GM19023 (cell line): Measurements from ENCODE around the gene ZACN.

Experiments
- ATAC-seq: cut with Tn5 transposase; IDR thresholded peaks from one replicate; pipeline ENCODE4 v1.9.1; 2021; ENCODE audit warnings: mild to moderate bottlenecking, moderate library complexity; ENCODE audit not compliant: unreplicated experiment

The ZACN gene

DNA sequence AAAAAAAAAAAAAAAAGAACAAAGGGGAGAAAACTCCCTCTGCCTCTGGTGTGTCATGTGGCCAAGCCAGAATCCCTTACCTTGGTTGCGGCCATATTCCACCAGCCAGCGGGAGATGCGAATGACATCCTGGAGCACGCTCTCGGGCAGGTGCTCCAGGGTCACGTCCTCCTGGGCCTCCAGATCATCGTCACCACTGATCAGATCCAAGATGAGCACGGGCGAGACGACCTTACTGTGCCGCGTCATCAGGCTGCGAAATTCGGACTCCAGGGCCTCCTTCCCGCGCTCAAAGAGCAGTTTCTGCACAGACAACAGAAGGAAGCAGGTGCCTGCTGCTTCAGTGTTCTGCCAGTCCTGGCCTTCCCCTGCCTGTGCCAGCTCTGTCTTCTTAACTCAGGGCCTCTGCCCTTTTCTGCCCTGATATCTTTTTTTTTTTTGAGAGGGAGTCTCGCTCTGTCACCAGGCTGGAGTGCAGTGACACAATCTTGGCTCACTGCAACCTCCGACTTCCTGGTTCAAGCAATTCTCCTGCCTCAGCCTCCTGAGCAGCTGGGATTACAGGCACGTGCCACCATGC lies 18.8 kb downstream of the ZACN start:
- no peak for ATAC-seq

DNA sequence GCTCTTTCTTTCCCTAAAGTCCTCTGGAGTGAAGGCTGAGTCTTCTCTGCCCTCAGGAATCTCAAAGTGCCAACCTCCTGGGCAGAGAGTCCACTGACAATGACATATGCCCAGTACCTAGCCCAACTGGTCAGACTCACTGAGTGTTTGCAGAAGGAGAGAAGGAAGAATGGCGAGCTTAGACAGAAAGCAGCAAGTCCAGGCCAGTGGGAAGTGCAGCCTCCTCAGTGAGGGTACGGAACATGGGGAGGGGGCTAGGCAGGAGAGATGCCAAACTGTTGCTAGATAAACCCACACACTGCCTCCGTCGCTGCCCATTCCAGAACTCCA lies 23.9 kb downstream of the ZACN start:
- no peak for ATAC-seq

DNA sequence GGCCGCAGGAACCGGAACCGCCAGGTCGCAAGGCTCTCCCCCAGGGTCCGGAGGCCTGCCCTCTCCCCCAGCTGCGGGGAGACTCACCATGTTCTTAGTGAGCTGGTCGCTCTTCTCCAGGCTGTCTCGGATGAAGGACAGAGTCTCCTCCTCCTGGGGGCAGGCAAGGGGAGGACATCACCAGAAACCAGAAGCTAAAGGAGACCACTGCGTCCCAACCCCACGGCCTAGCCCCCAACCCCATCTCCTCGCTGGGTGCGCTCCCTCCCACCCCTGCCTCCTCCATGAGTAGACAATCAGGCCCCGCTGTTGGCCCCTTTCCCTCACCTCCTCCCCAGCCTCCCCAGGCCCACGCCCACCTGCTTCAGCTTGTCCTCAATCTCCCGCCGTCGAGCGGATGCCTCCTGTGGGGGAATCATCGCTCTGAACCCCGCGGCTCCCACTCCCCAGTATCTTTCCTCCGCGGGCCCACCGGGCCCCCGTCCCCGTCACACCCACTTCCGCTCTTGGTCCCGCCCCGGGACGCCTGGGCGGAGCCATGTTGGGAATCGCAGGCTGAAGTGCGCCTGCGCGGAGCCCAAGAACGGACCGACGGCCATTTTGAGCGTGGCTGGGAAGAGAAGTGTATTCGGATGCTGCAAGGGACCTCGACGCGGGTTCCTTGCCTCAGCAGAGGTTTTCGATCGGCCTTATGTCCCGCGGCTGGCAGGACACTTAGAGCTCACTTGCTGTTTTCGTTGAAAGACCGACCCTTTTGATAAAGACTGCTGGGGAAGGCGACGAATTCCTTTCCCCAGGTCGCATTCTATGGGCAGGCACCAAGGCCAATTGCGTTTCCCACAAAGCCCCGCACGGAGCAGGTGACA lies 24.5 kb downstream of the ZACN start, which contains the start of gene EXOC7:
EXOC7 (minus strand) TSS at position 514 of the 866 bp plus-strand sequence; CDS start at position 419, 95 bp downstream.
- peak; percentile 74 for ATAC-seq

- ATAC-seq, result no peak
Observed at GRCh38 chr17:76104140-76104895, 25.3 kb downstream of the ZACN start.

DNA sequence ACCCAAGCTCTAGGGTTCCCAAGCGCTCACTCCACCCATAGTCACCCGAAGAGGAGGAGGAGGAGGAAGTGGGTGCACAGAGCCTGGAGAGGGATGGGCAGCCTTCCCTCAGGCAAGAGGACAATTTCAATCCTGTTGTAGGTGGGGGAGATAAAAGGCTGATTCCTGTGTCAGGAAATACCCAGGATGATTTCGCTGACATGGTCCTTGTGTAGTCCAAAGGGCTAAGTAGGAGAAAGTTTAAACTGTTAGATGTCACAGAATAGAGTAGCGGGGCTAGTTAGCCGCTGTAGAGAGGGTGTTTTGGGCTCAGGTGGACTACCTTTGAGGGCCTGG lies 25.9 kb downstream of the ZACN start:
- ATAC-seq, result no peak

GRCh38 chr17:76106703-76107102 lies 27.7 kb downstream of the ZACN start:
- ATAC-seq, result no peak

DNA sequence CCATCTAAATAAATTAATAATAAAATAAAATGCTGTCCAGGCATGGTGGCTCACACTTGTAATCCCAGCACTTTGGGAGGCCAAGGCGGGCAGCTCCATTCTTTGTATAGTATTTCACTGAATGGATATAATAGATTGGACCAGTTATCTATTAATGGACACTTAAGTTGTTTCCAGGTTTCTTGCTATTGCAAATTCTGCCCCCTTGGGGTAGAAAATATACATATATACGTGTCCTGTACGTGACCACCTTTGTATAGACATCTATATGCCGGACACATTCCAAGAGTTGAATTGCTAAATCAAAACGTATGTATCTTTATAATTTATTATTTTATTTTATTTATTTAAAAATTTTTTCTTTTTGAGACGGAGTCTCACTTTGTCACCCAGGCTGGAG lies 28.5 kb downstream of the ZACN start:
- no peak for ATAC-seq

GRCh38 chr17:76111956-76112355 lies 33.0 kb downstream of the ZACN start:
- no peak for ATAC-seq

DNA sequence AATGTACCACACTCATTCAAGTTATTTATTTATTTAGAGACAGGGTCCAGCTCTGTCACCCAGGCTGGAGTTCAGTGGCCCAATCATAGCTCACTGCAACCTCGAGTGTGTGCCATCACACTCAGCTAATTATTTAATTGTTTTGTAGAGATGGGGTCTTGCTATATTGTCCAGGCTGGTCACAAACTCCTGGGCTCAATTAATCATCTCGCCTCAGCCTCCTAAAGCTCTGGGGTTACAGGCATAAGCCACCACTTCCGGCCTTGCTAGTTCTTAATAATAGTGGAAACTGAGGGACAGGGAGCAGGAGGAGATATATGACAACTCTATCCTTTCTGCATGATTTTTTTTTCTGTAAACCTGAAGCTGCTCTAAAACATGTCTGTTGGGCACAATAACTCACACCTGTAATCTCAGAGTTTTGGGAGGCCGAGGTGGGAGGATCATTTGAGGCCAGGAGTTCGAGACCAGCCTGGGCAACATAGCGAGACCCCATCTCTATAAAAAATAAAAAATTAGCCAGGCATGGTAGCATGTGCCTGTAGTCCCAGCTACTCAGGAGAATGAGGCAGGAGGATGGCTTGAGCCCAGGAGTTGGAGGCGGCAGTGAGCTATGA lies 36.3 kb downstream of the ZACN start:
- ATAC-seq, result no peak

- ATAC-seq, result no peak
Observed at GRCh38 chr17:76119409-76120371, 40.7 kb downstream of the ZACN start.

DNA sequence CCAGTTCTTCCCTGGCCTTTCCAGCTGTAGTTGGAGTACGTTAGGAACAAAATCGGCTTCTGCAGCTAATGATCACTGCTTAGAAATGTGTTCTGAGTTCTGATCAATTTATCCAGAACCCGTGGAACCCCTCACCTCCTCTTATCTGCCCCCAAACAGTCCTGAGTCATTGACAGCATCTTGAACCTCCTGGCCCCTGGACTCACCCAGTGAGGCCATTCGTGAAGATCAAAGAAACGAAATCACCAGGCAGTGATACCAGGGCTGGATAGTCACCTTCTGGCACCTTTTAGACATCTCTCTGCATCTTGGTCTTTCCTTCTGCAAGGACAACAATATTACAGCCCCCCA lies 41.7 kb downstream of the ZACN start:
- ATAC-seq, result no peak

DNA sequence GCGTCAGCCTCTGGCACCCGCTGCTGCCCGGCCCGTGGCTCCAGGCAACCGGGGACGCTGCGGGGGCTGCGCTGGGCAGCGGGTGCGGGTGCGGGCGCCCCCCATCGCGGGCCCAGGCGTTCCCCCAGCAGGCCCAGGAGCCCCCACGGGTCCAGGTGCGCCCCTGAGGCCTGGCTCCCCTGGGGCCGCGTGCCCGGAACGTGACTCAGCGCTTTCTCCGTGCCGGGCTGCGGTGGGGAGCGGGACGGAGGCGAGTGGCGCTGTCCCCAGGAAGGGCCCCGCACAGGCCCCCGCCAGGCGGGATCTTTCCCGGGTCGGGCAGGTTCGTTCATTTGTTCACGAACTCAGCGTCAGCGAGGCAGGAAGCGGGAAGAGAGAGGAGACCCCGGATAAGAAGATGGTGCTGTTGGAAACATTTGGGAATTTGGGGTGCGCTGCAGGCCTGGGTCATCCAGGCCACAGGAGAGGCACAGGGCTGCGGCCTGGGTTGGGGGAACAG lies 43.0 kb downstream of the ZACN start:
- no peak for ATAC-seq

DNA sequence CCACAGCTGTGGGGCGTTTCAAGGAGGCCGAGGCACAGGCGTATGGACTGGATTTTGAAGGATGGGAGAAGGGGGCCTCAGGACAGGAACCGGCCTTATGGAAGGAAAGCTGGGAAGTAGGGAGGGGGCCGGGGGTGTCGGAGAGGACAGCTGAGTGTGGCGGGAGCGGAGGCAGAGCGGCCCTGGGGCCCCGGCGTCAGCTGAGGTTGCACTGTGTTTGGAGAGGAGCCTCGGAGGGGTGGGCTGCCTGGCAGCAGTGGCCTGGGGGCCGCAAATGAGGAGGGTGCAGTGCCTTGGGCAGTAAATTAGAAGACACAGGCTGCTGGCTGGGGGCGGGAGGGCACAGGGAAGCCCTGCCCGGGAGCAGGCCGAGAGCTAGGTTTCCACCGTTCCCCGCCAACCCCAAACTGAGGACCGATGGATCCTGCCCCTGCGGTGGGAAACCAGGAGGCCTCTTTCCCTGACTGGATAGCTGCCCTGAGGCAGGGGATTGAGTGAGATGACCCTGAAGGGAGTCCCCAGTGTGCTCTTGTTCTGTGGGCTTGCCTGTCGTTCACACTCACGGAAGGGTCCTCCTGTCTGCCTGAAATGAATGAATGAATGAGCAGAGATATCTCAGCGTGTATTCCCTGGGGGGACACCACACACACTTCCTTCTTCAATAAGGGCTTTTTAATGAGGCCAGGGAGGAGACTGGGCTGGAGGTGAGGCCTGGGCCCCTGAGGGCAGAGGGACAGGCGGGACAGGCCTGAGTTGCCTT lies 43.6 kb downstream of the ZACN start:
- no peak for ATAC-seq

DNA sequence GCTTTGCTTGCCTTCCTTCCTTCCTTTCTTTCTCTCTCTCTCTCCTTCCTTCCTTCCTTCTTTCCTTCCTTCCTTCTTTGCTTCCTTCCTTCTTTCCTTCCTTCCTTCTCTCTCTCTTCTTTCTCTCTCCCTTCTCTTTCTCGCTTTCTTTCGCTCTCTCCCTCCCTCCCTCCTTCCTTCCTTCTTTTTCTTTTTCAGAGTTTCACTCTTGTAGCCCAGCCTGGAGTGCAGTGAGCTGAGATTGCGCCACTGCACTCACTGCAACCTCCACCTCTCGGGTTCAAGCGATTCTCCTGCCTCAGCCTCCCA lies 44.2 kb downstream of the ZACN start:
- no peak for ATAC-seq

- no peak for ATAC-seq
Observed at GRCh38 chr17:76123749-76124581, 45.0 kb downstream of the ZACN start.

DNA sequence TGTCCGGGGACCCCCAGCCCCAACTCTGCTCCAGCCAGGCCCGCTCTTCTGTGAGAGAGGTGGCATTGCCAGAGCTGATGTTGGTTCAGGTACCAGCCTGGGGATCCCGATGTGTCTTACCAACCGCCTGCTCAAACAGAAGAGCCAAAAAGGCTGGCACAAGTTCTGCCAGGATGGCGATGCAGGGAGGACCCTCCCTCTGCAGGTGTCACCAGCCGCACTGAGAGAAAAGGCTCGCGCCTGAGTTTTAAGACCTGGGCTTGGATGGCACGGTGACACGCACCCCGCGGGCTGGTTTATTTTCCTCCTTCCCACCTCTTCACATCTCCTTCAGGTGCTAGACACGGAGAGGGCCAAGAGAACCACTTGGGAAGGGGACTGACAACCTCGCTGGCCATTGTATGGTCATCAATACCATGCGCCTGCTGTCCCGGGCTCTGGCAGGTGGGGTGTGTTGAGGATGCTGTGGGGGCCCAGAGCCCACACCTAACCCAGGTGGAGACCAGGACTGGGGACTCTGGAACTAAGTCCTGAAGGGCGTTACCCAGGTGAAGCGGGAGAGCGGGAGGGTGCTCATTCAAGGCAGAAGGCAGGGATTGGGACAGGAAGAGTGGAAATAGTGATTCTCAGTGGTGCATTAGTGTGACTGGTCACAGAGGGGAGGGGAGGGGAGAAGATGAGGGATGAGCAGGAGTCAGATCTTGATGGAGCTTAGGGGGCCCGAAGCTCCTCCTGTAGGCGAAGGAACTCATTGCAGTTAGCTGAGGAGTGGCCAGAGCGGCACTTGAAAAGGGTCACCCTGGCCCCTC lies 45.8 kb downstream of the ZACN start:
- no peak for ATAC-seq

DNA sequence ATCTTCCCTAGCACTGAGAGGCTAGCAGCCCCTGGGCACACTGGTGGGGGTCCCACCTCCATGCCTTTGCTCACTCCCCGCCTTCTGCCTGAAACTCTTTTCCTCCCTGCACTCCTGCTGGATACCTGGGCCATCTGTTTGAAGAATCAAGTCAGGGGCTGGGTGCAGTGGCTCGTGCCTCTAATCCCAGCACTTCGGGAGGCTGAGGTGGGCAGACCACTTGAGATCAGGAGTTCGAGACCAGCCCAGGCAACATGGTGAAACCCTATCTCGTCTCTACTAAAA lies 46.4 kb downstream of the ZACN start:
- no peak for ATAC-seq

GRCh38 chr17:76125922-76126321 lies 46.9 kb downstream of the ZACN start:
- no peak for ATAC-seq
